ENCODE measurements around the gene CNTN1. TPM values are rescaled to one million over a fixed set of nuclear protein-coding genes. Genes with fewer than 3 reads are reported as not detected.

Gene CNTN1
- total RNA-seq, 1 experiment from 2014 or later: 6.5 TPM

GRCh38 chr12:40749863-40750262, 57.6 kb downstream of the CNTN1 start:
- no peak overlapping the region for H3K4me2 ChIP-seq (ENCODE audit: insufficient read depth, insufficient read length, low read length)
- WGBS (ENCODE audit: extremely low coverage, insufficient read length, low lambda C conversion rate): no CpG with 5 or more reads among the region's 1 CpG

More at GRCh38 chr12:40749863-40750262, 57.6 kb downstream of the CNTN1 start:
- H2BK120ac ChIP-seq (ENCODE audit: low read depth, low read length, poor library complexity, severe bottlenecking): no peak overlapping the region
- no peak overlapping the region for H2BK20ac ChIP-seq (ENCODE audit: low read depth, low read length, poor library complexity, severe bottlenecking)
- no peak overlapping the region for H3K4ac ChIP-seq (ENCODE audit: low read depth, low read length)
- Mint-ChIP-seq H3K27me3 (ENCODE audit: low read depth) (no peaks in the 10 kb centered on the region), H3K9me3 (peaks cover 0 to 2% of the 10 kb centered on the region in 2 experiments; a peak in 1 of 5 replicates), H3K4me1 (peaks cover 19 to 27% of the 10 kb centered on the region in 2 experiments), H3K36me3 (ENCODE audit: insufficient read depth in 1 of 3, low read depth in 3 of 3) (no peaks in the 10 kb centered on the region), H3K27ac (no peak overlapping the region), H3K4me3 (no peak overlapping the region)
- no peaks in the 10 kb centered on the region; the same call in 1 of the 2 replicates for H3K4me1 ChIP-seq (ENCODE audit: insufficient read depth, low read length)
- no peak overlapping the region for H2BK15ac ChIP-seq (ENCODE audit: low read depth, low read length)
- no peaks in the 10 kb centered on the region for H3K79me1 ChIP-seq (ENCODE audit: insufficient read depth, low read depth, low read length, poor library complexity, severe bottlenecking)
- no peaks in the 10 kb centered on the region for H4K20me1 ChIP-seq (ENCODE audit: control insufficient read depth, insufficient read depth, insufficient read length)
- no peak overlapping the region for H3K56ac ChIP-seq (ENCODE audit: insufficient read length, low read depth, low read length)
- TF ChIP-seq CTCF (conservative IDR thresholded peaks at IDR 0.05): no peak
- no peak overlapping the region for H3T11ph ChIP-seq (ENCODE audit: low read length)
- no peaks in the 10 kb centered on the region for H3K79me2 ChIP-seq (ENCODE audit: insufficient read depth, low read length)
- H3K27ac ChIP-seq (ENCODE audit: insufficient read length, low read depth, low read length): no peak overlapping the region
- no peak overlapping the region for H2AFZ ChIP-seq (ENCODE audit: low read length)
- no peak overlapping the region for H4K91ac ChIP-seq (ENCODE audit: insufficient read length, low read depth, low read length)
- no peak overlapping the region for H3K14ac ChIP-seq (ENCODE audit: insufficient read depth, low read length)
- no peak for DNase-seq
- no peak overlapping the region for H3K23ac ChIP-seq (ENCODE audit: insufficient read length, low read depth, low read length)
- H2AK5ac ChIP-seq (ENCODE audit: insufficient read length, low read length): no peak overlapping the region
- no peak overlapping the region for H2BK5ac ChIP-seq (ENCODE audit: insufficient read length, low read length)
- H3K9me3 ChIP-seq (ENCODE audit: control insufficient read depth, low read depth, low read length): no peaks in the 10 kb centered on the region
- no peak overlapping the region for H3K18ac ChIP-seq (ENCODE audit: insufficient read length, low read depth, low read length)
- no peaks in the 10 kb centered on the region for H3K27me3 ChIP-seq (ENCODE audit: insufficient read depth, low read length)
- no peaks in the 10 kb centered on the region for H3K23me2 ChIP-seq (ENCODE audit: insufficient read length, low read depth, low read length, poor library complexity, severe bottlenecking)
- H3K9ac ChIP-seq (ENCODE audit: extremely low read depth, insufficient read length, low read length): no peak overlapping the region
- H4K5ac ChIP-seq (ENCODE audit: insufficient read length, low read depth, low read length): no peak overlapping the region
- H4K8ac ChIP-seq (replicated peaks; ENCODE audit: insufficient read length, low read depth, low read length): no peak overlapping the region
- no peak overlapping the region for H2BK12ac ChIP-seq (ENCODE audit: insufficient read length, low read depth, low read length)

Data from H9 (cell line).